Thyroid gland (tissue), 4 donors: Measurements from ENCODE around the gene ANGPTL5.

Experiments
- CTCF ChIP-seq, 6 experiments: fragments of 200-600 bp in 3 of 6; fragments of 450-650 bp in 3 of 6; sonication (generic) in 3 of 6; IDR thresholded peaks; one replicate each; pipeline ENCODE4 v1.5.1; 2016 to 2019; ENCODE audit warnings: antibody characterized with exemption in 6 of 6, mild to moderate bottlenecking in 2 of 6, inconsistent platforms in 1 of 6, moderate library complexity in 1 of 6
- POLR2A ChIP-seq, 2 donors: fragments of 450-650 bp; IDR thresholded peaks; one replicate each; pipeline ENCODE4 v1.6.1; 2017; ENCODE audit warnings: antibody characterized with exemption in 2 of 2, mild to moderate bottlenecking in 2 of 2, moderate library complexity in 1 of 2

GRCh38 chr11:101885631-101886030, 30.7 kb downstream of the ANGPTL5 start:
- TF ChIP-seq POLR2A (IDR thresholded peaks at IDR 0.05) (no peak), CTCF (IDR thresholded peaks at IDR 0.05) (no peak)
